ENCODE data around the gene EGFLAM. TPM values are rescaled to one million over a fixed set of nuclear protein-coding genes. Genes with fewer than 3 reads are reported as not detected.

The EGFLAM gene
- total RNA-seq, 2 experiments from 2014 or later = not detected

GRCh38 chr5:38381361-38381760 is 123.0 kb downstream of the EGFLAM start:
- intact Hi-C loops (cut with micrococcal nuclease) = no loop called here
- ATAC-seq (no peak), DNase-seq (no peak)
- Mint-ChIP-seq H3K4me3 (no peak overlapping the region), H3K27me3 (peaks cover 26% of the 10 kb centered on the region), H3K4me1 (ENCODE audit: low read depth) (peaks cover 16% of the 10 kb centered on the region), H3K36me3 (ENCODE audit: low read depth) (no peaks in the 10 kb centered on the region), H3K9me3 (no peaks in the 10 kb centered on the region), H3K27ac (no peak overlapping the region)
- no peak for TF ChIP-seq CTCF (IDR thresholded peaks at IDR 0.05)
- CTCF ChIA-PET = interaction anchor here (2.5 to 3.1 kb wide), 3 partner anchors 15 to 427 kb away, joined by 20 to 28 read pairs (median 22); no protein-coding TSS in a partner anchor
- POLR2A ChIA-PET = no interaction called here

GRCh38 chr5:38382898-38383297 is 124.5 kb downstream of the EGFLAM start:
- Mint-ChIP-seq H3K9me3 (no peaks in the 10 kb centered on the region), H3K4me1 (ENCODE audit: low read depth) (peaks cover 8% of the 10 kb centered on the region), H3K27ac (no peak overlapping the region), H3K27me3 (peaks cover 22% of the 10 kb centered on the region), H3K4me3 (no peak overlapping the region), H3K36me3 (ENCODE audit: low read depth) (no peaks in the 10 kb centered on the region)
- ATAC-seq (peak; percentile 92), DNase-seq (peak; percentile 68)
- POLR2A ChIA-PET = interaction anchor here (0.7 kb wide), 1 partner anchor 143 kb away, joined by 3 read pairs; no protein-coding TSS in a partner anchor
- intact Hi-C loops (cut with micrococcal nuclease) = no loop called here
- CTCF ChIA-PET = interaction anchor here (0.5 to 3.1 kb wide), 33 partner anchors 9 to 993 kb away, joined by 3 to 28 read pairs (median 4); no protein-coding TSS in a partner anchor
- peak; percentile 66 for TF ChIP-seq CTCF (IDR thresholded peaks at IDR 0.05)

- H3K27me3 Mint-ChIP-seq = peaks cover 17% of the 10 kb centered on the region
- no peak for DNase-seq
- no peak overlapping the region for H3K4me3 Mint-ChIP-seq
- no peaks in the 10 kb centered on the region for H3K9me3 Mint-ChIP-seq
- no peaks in the 10 kb centered on the region for H3K36me3 Mint-ChIP-seq (ENCODE audit: low read depth)
- ChIA-PET POLR2A (no interaction called here), CTCF (interaction anchor here (1.3 to 3.1 kb wide), 15 partner anchors 12 to 424 kb away, joined by 3 to 28 read pairs (median 7); no protein-coding TSS in a partner anchor)
- no peak overlapping the region for H3K27ac Mint-ChIP-seq
- peaks cover 8% of the 10 kb centered on the region for H3K4me1 Mint-ChIP-seq (ENCODE audit: low read depth)
- ATAC-seq = no peak
- intact Hi-C loops (cut with micrococcal nuclease) = no loop called here
- no peak for TF ChIP-seq CTCF (IDR thresholded peaks at IDR 0.05)
Observed at GRCh38 chr5:38383701-38384100, 125.3 kb downstream of the EGFLAM start.

- H3K4me1 Mint-ChIP-seq (ENCODE audit: low read depth) = peaks cover 4% of the 10 kb centered on the region
- H3K4me3 Mint-ChIP-seq = no peak overlapping the region
- H3K9me3 Mint-ChIP-seq = no peaks in the 10 kb centered on the region
- intact Hi-C loops (cut with micrococcal nuclease) = no loop called here
- DNase-seq (no peak), ATAC-seq (no peak)
- POLR2A ChIA-PET = no interaction called here
- H3K36me3 Mint-ChIP-seq (ENCODE audit: low read depth) = no peaks in the 10 kb centered on the region
- TF ChIP-seq CTCF (IDR thresholded peaks at IDR 0.05) = no peak
- peaks cover 11% of the 10 kb centered on the region for H3K27me3 Mint-ChIP-seq
- CTCF ChIA-PET = interaction anchor here (2.3 kb wide), 1 partner anchor 57 kb away, joined by 14 read pairs; no protein-coding TSS in a partner anchor
- H3K27ac Mint-ChIP-seq = no peak overlapping the region
Observed at GRCh38 chr5:38384396-38384795, 126.0 kb downstream of the EGFLAM start.

GRCh38 chr5:38387161-38387560 is 128.8 kb downstream of the EGFLAM start:
- Mint-ChIP-seq H3K27ac (no peak overlapping the region), H3K9me3 (no peaks in the 10 kb centered on the region), H3K27me3 (peaks cover 7% of the 10 kb centered on the region), H3K4me3 (no peak overlapping the region), H3K4me1 (ENCODE audit: low read depth) (no peaks in the 10 kb centered on the region), H3K36me3 (ENCODE audit: low read depth) (no peaks in the 10 kb centered on the region)
- no peak for TF ChIP-seq CTCF (IDR thresholded peaks at IDR 0.05)
- POLR2A ChIA-PET = no interaction called here
- intact Hi-C loops (cut with micrococcal nuclease) = no loop called here
- ATAC-seq = no peak
- no peak for DNase-seq
- CTCF ChIA-PET = no interaction called here

Measured in activated CD8-positive, alpha-beta T cell treated with anti-CD3 and anti-CD28 coated beads for 36 hours (primary cell).